Measurements from ENCODE around the gene SCAF8.

Gene SCAF8

DNA sequence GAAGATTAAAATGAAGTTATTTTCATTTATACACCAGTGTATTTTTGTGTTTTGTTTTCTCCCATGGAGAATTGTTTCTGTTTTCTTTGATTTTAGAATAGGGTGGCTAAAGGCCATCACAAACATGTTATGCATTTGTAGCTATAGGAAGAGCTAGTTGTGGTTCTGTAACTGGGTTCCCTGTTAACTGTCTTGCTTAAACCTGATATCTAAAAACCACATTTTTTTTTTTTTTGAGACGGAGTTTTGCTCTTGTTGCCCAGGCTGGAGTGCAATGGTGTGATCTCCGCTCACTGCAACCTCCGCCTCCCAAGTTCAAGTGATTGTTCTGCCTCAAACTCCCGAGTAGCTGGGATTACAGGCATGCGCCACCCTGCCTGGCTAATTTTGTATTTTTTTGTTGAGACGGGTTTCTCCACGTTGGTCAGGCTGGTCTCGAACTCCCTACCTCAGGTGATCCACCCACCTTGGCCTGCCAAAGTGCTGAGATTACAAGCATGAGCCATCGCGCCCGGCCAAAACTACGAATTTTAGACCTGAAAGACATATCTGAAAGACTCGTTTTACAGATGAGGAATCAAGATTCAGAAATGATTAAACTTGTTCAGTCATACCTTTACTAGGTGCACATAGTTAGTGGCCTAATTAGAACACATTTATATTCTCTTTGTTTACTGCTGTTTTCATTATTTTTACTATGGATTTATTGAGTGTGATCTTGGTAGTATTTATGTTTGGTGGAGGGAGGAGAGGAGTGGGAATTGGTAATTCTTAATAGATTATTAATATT lies 18.0 kb downstream of the SCAF8 start:
- in situ Hi-C loops (cut with HindIII; ENCODE audit: low pct_ligation_motif_present, low sequenced_read_pairs) = no loop called here
- H3K27ac ChIP-seq = no peak overlapping the region

GRCh38 chr6:154752022-154752421 lies 18.8 kb downstream of the SCAF8 start:
- Histone ChIP-seq H3K4me3 (ENCODE audit: low read depth, low read length) (no peak overlapping the region), H3K27me3 (replicated peaks) (no peaks in the 10 kb centered on the region), H3K27ac (no peak overlapping the region), H3K36me3 (replicated peaks) (no peaks in the 10 kb centered on the region)
- in situ Hi-C loops (cut with HindIII; ENCODE audit: low pct_ligation_motif_present, low sequenced_read_pairs) = no loop called here
- DNase-seq = no peak
- TF ChIP-seq, protein P1, sequence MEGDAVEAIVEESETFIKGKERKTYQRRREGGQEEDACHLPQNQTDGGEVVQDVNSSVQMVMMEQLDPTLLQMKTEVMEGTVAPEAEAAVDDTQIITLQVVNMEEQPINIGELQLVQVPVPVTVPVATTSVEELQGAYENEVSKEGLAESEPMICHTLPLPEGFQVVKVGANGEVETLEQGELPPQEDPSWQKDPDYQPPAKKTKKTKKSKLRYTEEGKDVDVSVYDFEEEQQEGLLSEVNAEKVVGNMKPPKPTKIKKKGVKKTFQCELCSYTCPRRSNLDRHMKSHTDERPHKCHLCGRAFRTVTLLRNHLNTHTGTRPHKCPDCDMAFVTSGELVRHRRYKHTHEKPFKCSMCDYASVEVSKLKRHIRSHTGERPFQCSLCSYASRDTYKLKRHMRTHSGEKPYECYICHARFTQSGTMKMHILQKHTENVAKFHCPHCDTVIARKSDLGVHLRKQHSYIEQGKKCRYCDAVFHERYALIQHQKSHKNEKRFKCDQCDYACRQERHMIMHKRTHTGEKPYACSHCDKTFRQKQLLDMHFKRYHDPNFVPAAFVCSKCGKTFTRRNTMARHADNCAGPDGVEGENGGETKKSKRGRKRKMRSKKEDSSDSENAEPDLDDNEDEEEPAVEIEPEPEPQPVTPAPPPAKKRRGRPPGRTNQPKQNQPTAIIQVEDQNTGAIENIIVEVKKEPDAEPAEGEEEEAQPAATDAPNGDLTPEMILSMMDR (IDR thresholded peaks at IDR 0.05; ENCODE audit: low read depth, low read length, missing control alignments) = no peak

More for the DNA sequence above, 18.0 kb downstream of the SCAF8 start:
- no peak overlapping the region for H3K4me3 ChIP-seq (ENCODE audit: low read depth, low read length)
- H3K36me3 ChIP-seq (replicated peaks) = no peaks in the 10 kb centered on the region
- H3K27me3 ChIP-seq (replicated peaks) = no peaks in the 10 kb centered on the region
- TF ChIP-seq, protein P1 (IDR thresholded peaks at IDR 0.05; ENCODE audit: low read depth, low read length, missing control alignments) = no peak
- DNase-seq = no peak

DNA sequence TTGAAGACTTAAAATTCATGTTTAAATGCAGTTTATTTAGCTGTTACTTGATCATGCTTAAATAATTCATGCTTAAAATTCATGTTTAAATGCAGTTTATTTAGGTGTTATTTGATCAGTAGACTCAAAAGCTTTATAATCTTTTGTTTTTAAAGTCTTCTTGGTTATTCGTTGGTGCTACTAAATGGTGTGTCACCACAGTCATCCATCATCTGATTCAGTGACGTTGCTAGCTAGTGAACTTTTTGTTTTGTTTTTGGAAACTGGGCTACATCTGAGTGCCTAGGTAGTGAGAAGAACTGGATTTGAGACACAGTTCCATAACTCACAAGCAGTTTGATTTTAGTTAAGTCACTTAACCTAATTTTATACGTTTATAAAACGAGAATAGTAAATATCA lies 20.9 kb downstream of the SCAF8 start:
- in situ Hi-C loops (cut with HindIII; ENCODE audit: low pct_ligation_motif_present, low sequenced_read_pairs) = no loop called here
- DNase-seq = peak; percentile 18
- TF ChIP-seq, protein P1 (IDR thresholded peaks at IDR 0.05; ENCODE audit: low read depth, low read length, missing control alignments) = no peak

GRCh38 chr6:154757352-154758050 lies 24.3 kb downstream of the SCAF8 start:
- in situ Hi-C loops (cut with HindIII; ENCODE audit: low pct_ligation_motif_present, low sequenced_read_pairs) = no loop called here
- Histone ChIP-seq H3K27ac (no peak overlapping the region), H3K36me3 (replicated peaks) (no peaks in the 10 kb centered on the region), H3K27me3 (replicated peaks) (no peaks in the 10 kb centered on the region), H3K4me3 (ENCODE audit: low read depth, low read length) (no peak overlapping the region)
- TF ChIP-seq, protein P1 (IDR thresholded peaks at IDR 0.05; ENCODE audit: low read depth, low read length, missing control alignments) = no peak
- no peak for DNase-seq

More for the DNA sequence above, 20.9 kb downstream of the SCAF8 start:
- Histone ChIP-seq H3K4me3 (ENCODE audit: low read depth, low read length) (no peak overlapping the region), H3K36me3 (replicated peaks) (no peaks in the 10 kb centered on the region), H3K27ac (peak overlapping the region; percentile 5), H3K27me3 (replicated peaks) (no peaks in the 10 kb centered on the region)

DNA sequence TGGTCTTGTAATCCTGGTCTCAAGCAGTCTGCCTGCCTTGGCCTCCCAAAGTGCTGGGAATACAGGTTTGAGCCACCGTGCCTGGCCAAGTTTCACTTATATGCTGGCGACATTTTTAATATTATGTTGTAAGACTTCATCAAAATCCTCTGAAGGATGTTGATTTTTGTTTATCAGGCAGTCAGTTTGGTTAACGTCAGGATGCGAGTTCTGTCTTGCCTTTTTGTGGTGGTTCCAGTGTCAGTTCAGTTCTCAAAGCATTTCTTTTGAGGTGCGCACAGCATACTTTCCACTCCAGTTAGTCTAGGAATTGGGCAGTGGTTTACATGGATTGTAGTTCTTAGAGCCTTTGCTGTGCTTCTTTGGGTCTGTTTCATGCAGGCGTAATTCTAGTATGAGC lies 24.9 kb downstream of the SCAF8 start:
- no peak for DNase-seq
- H3K4me3 ChIP-seq (ENCODE audit: low read depth, low read length) = no peak overlapping the region
- TF ChIP-seq, protein P1 (IDR thresholded peaks at IDR 0.05; ENCODE audit: low read depth, low read length, missing control alignments) = no peak

More for the DNA sequence above, 24.9 kb downstream of the SCAF8 start:
- H3K36me3 ChIP-seq (replicated peaks) = no peaks in the 10 kb centered on the region
- no peak overlapping the region for H3K27ac ChIP-seq
- no peaks in the 10 kb centered on the region for H3K27me3 ChIP-seq (replicated peaks)
- in situ Hi-C loops (cut with HindIII; ENCODE audit: low pct_ligation_motif_present, low sequenced_read_pairs) = no loop called here

Data from brain microvascular endothelial cell (primary cell).